Heart left ventricle (tissue), 16 donors: Measurements from ENCODE around the gene LMO4. TPM values are rescaled to one million over a fixed set of nuclear protein-coding genes. Genes with fewer than 3 reads are reported as not detected.

Experiments used
- ATAC-seq, 4 donors: fragments of 200-7000 bp; cut with Tn5 transposase; one replicate each; pipeline ENCODE4 v1.9.1; 2020 to 2022; ENCODE audit warnings: moderate library complexity in 4 of 4, mild to moderate bottlenecking in 3 of 4, moderate number of reproducible peaks in 1 of 4
- DNase-seq, 5 donors: peaks; one replicate each; pipeline ENCODE4 v3.0.0-alpha.2; 2020
- H3K27ac ChIP-seq, 12 donors: fragments of 200-600 bp; sonication (generic) in 4 of 12; one replicate each; pipeline versions ENCODE4 v1.5.0 to v1.8.0; 2016 to 2022; ENCODE audit warnings: mild to moderate bottlenecking in 2 of 12
- H3K27me3 ChIP-seq, 9 donors: fragments of 200-600 bp; sonication (generic) in 2 of 9; one replicate each; pipeline versions ENCODE4 v1.5.1 to v1.8.0; 2016 to 2022; ENCODE audit warnings: mild to moderate bottlenecking in 3 of 9
- H3K36me3 ChIP-seq, 9 donors: fragments of 200-600 bp; sonication (generic) in 2 of 9; one replicate each; pipeline versions ENCODE4 v1.5.0 to v1.8.0; 2018 to 2022; ENCODE audit warnings: mild to moderate bottlenecking in 2 of 9
- H3K4me1 ChIP-seq, 12 donors: fragments of 200-600 bp; sonication (generic) in 4 of 12; one replicate each; pipeline versions ENCODE4 v1.5.0 to v1.8.0; 2016 to 2022; ENCODE audit warnings: mild to moderate bottlenecking in 3 of 12
- H3K4me3 ChIP-seq, 12 donors: fragments of 200-600 bp; sonication (generic) in 4 of 12; one replicate each; pipeline versions ENCODE4 v1.5.0 to v1.8.0; 2017 to 2022; ENCODE audit warnings: mild to moderate bottlenecking in 9 of 12, moderate library complexity in 4 of 12
- H3K9me3 ChIP-seq, 12 donors: fragments of 200-600 bp; sonication (generic) in 4 of 12; one replicate each; pipeline versions ENCODE4 v1.5.0 to v1.8.0; 2016 to 2022; ENCODE audit warnings: mild to moderate bottlenecking in 1 of 12
- POLR2A ChIP-seq, 2 donors: fragments of 450-650 bp; IDR thresholded peaks; one replicate each; pipeline ENCODE4 v1.6.1; 2017; ENCODE audit warnings: antibody characterized with exemption in 2 of 2, mild to moderate bottlenecking in 2 of 2, moderate library complexity in 2 of 2
- WGBS, 4 donors: extraction: QIAGEN DNeasy Blood & Tissue Kit in 2 of 4; methylation state at CpG; one replicate each; pipeline versions ENCODE4 v1.1.5 to v1.1.7; 2013 to 2018; 5-methylcytosine and 5-hydroxymethylcytosine counted together
- intact Hi-C, 10 donors: fragments of 100-400 bp; cut with DNase I; formaldehyde crosslinking; loops; one replicate each; pipeline versions ENCODE4 v1.11.1 to v1.14.2; 2022
- polyA plus RNA-seq, 2 donors: library from polyadenylated mRNA; stranded (reverse); fragments of 200-250 nt; gene quantifications; one replicate each; pipeline ENCODE4 v1.2.3, GENCODE V29; 2013
- total RNA-seq, 9 donors: library from RNA; depleted of rRNA in 2 of 9; stranded (reverse); fragments of >200 nt in 2 of 9; fragmentation: NEBNext Ultra II Directional in 3 of 9; extraction: Animal tissue kit (Norgen Biotek cat#: 25700) in 3 of 9; gene quantifications; one replicate each; pipeline versions ENCODE4 v1.1.0 to v1.2.4, GENCODE V29; 2016 to 2023
- TF ChIP-seq, protein P1 (sequence below), 12 donors: fragments of 200-600 bp; sonication (generic) in 4 of 12; IDR thresholded peaks; one replicate each; pipeline versions ENCODE4 v1.5.0 to v1.8.0; 2018 to 2022; ENCODE audit warnings: antibody characterized with exemption in 12 of 12, mild to moderate bottlenecking in 5 of 12
- donor health status: ischemic (EF 13 %, LVEDD 7.1; RV severe dilation, severe dysfunction).
- donor health status: healthy with polysubstance abuse.
- donor health status: DM: no; HTN: yes; CAD: no.
- donor health status: DM: no; HTN: no; CAD: no.
- donor health status: ischemic (EF 25% LVEDD 6.9; RV normal size, moderate dysfunction).
- donor health status: ischemic (EF 25% LVEDD 5.7; RV mildly dilated, moderate dysfunction).
- donor health status: healthy.
- donor health status: DM: yes; HTN: yes; CAD: no.
- donor health status: ischemic (EF 35%, LVEDD 5.7; RV mildly dilated, moderate dysfunction).
- donor health status: nonischemic (EF 11% LVEDD 7.7; RV severe dilation, severe dysfunction).
- donor health status: DM: yes; HTN: yes; CAD: no.
- donor health status: PGD.
- donor health status: ischemic (EF 29% LVEDD 5.4; RV normal size, mild dysfunction).
- donor health status: nonischemic (EF 23%, LVEDD 6.1; RV moderate dilation, normal function).

LMO4 gene
- total and polyA plus RNA-seq, 11 donors: 23.3 to 60.7 (median 29.6) TPM

DNA sequence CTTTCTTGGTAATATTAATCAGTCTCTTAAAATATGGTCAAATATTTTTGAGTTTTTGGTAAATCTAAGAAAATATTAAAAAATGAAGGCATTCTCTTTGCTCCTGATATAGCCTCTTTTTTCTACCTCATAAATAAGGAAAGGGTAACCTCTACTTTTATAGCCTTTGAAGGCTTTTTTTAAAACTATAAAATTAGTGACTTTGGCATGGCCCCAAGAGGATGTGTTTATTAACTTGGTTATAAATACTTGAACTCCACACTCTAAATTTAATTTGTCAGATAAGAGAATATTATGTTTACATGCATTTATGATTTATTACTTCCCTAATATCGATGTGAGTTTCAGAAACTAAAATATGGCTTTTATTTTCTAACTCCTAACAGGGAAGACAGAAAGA lies 60.3 kb downstream of the LMO4 start:
- 49 to 61% (median 54%) methylated on average over 1 of the region's 1 CpG for WGBS, 4 donors
- Histone ChIP-seq H3K4me3 (no peak overlapping the region), H3K36me3 (no peaks in the 10 kb centered on the region), H3K9me3 (peaks cover 0 to 7% (median 0%) of the 10 kb centered on the region in 12 donors), H3K27ac (no peak overlapping the region), H3K27me3 (no peaks in the 10 kb centered on the region), H3K4me1 (peaks cover 0 to 10% (median 2%) of the 10 kb centered on the region in 12 donors)
- intact Hi-C loops: no loop called here
- no peak for DNase-seq
- TF ChIP-seq, protein P1, sequence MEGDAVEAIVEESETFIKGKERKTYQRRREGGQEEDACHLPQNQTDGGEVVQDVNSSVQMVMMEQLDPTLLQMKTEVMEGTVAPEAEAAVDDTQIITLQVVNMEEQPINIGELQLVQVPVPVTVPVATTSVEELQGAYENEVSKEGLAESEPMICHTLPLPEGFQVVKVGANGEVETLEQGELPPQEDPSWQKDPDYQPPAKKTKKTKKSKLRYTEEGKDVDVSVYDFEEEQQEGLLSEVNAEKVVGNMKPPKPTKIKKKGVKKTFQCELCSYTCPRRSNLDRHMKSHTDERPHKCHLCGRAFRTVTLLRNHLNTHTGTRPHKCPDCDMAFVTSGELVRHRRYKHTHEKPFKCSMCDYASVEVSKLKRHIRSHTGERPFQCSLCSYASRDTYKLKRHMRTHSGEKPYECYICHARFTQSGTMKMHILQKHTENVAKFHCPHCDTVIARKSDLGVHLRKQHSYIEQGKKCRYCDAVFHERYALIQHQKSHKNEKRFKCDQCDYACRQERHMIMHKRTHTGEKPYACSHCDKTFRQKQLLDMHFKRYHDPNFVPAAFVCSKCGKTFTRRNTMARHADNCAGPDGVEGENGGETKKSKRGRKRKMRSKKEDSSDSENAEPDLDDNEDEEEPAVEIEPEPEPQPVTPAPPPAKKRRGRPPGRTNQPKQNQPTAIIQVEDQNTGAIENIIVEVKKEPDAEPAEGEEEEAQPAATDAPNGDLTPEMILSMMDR (IDR thresholded peaks at IDR 0.05): no peak
- TF ChIP-seq POLR2A (IDR thresholded peaks at IDR 0.05): no peak
- no peak for ATAC-seq

- H3K4me1 ChIP-seq: peaks cover 0 to 10% (median 2%) of the 10 kb centered on the region in 12 donors
- H3K27ac ChIP-seq: no peak overlapping the region
- WGBS, 4 donors: 77 to 95% (median 92%) methylated on average over 3 of the region's 3 CpGs
- no peaks in the 10 kb centered on the region for H3K27me3 ChIP-seq
- no peaks in the 10 kb centered on the region for H3K36me3 ChIP-seq
- no peak overlapping the region for H3K4me3 ChIP-seq
- no peak for ATAC-seq
- TF ChIP-seq POLR2A (IDR thresholded peaks at IDR 0.05): no peak
- TF ChIP-seq, protein P1 (IDR thresholded peaks at IDR 0.05): no peak
- DNase-seq: no peak
- H3K9me3 ChIP-seq: peaks cover 0 to 7% (median 0%) of the 10 kb centered on the region in 12 donors
- intact Hi-C loops: no loop called here
Measured at GRCh38 chr1:87389546-87389945, 60.9 kb downstream of the LMO4 start.

DNA sequence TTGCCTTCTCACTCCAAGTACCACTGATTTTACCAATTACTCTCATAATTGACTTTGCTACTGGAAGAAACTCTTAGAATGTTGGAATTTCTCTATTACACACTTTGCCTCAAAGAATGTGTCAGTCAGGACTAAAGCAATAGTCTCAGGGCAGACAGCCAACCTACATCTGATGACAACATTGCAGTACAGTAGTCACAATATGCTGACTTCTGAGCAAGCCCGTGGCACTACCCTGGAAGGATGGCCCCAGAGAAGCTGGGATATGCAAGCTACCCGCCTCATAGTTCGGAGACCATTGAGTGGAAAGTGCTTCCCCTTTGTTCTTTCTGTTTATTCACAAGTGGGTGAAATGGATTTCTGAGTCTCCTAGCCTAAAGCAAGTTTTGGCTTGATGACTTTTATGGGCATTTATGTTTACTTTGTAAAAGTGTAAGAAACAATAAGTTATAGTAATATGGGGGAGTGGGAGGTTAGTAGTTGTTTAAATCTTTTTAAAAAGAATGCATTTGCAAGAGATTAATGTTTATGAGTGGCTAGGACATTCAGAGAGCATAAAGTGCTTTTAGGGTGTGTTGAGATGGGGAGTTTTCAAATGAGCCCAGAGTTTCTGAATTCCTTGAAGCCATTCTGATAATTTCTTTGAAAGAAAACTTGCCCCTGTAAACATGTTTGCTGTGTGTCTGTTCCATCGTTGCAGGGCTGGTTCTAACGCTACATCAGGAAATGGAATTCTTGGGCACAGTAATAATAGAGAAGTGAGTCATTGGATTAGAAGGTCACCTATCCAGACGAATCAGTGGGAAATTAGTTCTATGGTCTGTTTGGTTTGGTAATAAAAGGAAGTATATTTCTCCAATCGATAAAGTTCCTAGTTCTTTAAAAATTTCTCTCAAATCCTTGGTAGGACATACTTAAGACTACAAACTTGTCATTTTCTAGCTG lies 63.8 kb downstream of the LMO4 start:
- Histone ChIP-seq H3K27ac (no peak overlapping the region), H3K9me3 (peaks cover 0 to 7% (median 0%) of the 10 kb centered on the region in 12 donors), H3K4me3 (no peak overlapping the region), H3K27me3 (no peaks in the 10 kb centered on the region), H3K4me1 (peaks cover 0 to 10% (median 2%) of the 10 kb centered on the region in 12 donors), H3K36me3 (no peaks in the 10 kb centered on the region)
- TF ChIP-seq, protein P1 (IDR thresholded peaks at IDR 0.05): no peak
- TF ChIP-seq POLR2A (IDR thresholded peaks at IDR 0.05): no peak
- DNase-seq (peak in 1 of 5 donors; percentile 21), ATAC-seq (peak in 1 of 4 donors; percentile 59)
- intact Hi-C loops: loop anchor here in 1 of 10 donors (10.0 kb wide), 1 partner anchor 172 kb away; no protein-coding TSS in a partner anchor
- WGBS, 4 donors: 55 to 68% (median 62%) methylated on average over 7 of the region's 7 CpGs

DNA sequence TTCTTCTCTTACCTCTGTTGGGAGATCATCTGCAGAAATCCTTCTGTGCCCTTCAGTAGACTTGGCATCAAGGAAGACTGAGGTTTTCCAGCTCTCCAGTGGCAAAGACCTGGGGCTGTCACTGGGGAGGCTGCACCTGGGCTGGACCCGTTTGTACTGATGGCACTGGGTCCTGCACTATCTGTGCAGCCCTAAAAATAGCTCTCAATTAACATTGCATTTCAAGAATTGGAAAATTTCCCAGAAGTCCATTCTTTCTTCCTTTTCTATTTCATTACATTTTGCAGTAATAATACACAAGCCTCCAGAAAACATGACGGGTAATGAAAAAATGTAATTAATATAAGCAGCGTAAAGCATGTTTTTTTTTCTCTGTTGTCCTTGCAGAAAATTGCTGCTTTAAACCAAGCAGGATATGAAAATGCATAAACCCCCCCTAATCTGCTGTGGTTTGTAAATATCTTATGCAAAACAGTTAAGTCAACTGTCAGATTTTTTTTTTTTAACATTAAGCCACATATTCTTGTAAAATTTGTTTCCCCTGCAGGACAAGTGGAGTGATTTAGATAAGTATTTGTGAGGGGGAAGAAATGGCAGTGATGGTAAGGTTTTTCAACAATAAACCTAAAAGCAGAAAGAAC lies 64.9 kb downstream of the LMO4 start:
- no peak for DNase-seq
- no peaks in the 10 kb centered on the region for H3K36me3 ChIP-seq
- no peak for TF ChIP-seq POLR2A (IDR thresholded peaks at IDR 0.05)
- TF ChIP-seq, protein P1 (IDR thresholded peaks at IDR 0.05): no peak
- H3K9me3 ChIP-seq: peaks cover 0 to 7% (median 0%) of the 10 kb centered on the region in 12 donors
- H3K4me3 ChIP-seq: no peak overlapping the region
- H3K4me1 ChIP-seq: peaks cover 0 to 10% (median 2%) of the 10 kb centered on the region in 12 donors
- intact Hi-C loops: loop anchor here in 1 of 10 donors (10.0 kb wide), 1 partner anchor 171 kb away; no protein-coding TSS in a partner anchor
- 59 to 65% (median 60%) methylated on average over 3 of the region's 3 CpGs for WGBS, 4 donors
- H3K27ac ChIP-seq: no peak overlapping the region
- H3K27me3 ChIP-seq: no peaks in the 10 kb centered on the region
- peak in 1 of 4 donors; percentile 32 for ATAC-seq
